B cell (primary cell): ENCODE measurements around the gene TULP1. TPM values are rescaled to one million over a fixed set of nuclear protein-coding genes. Genes with fewer than 3 reads are reported as not detected.

Experiments used
- ATAC-seq: fragments of 200-7000 bp; cut with Tn5 transposase; one replicate; pipeline ENCODE4 v1.10.0; 2021; ENCODE audit warnings: low read depth, mild to moderate bottlenecking, moderate number of reproducible peaks, moderate library complexity
- CTCF ChIA-PET: fragments of 350-600 bp; sonication (Branson Sonifier 250); formaldehyde crosslinking; loops from one replicate; lab custom pipeline; 2021; ENCODE audit warnings: antibody characterized with exemption, inconsistent platforms; lab: Charles Lee
- POLR2A ChIA-PET: fragments of 350-600 bp; sonication (Branson Sonifier 250); formaldehyde crosslinking; loops from one replicate; lab custom pipeline; 2021; ENCODE audit warnings: antibody characterized with exemption; lab: Charles Lee
- DNase-seq: peaks from one replicate; pipeline ENCODE4 v3.0.0; 2013
- H2AFZ ChIP-seq: 2 replicates; pipeline ENCODE4 v1.6.1; 2012; ENCODE audit warnings: mild to moderate bottlenecking, low read depth, low read length; ENCODE audit not compliant: insufficient read depth, poor library complexity, severe bottlenecking
- H3K27ac ChIP-seq, 2 donors: 1 replicate in 1 of 2; 2 replicates in 1 of 2; pipeline ENCODE4 v1.5.1; 2012 to 2013; ENCODE audit warnings: low read length in 2 of 2, mild to moderate bottlenecking in 2 of 2, moderate library complexity in 1 of 2
- H3K27me3 ChIP-seq, 4 experiments: fragments of 200-600 bp in 1 of 4; sonication (generic) in 1 of 4; replicated peaks in 1 of 4; 1 replicate in 2 of 4; 2 replicates in 2 of 4; pipeline versions ENCODE4 v1.6.1 to v1.7.0; 2013 to 2016; ENCODE audit warnings: low read length in 3 of 4, mild to moderate bottlenecking in 2 of 4, mixed read lengths in 1 of 4, moderate library complexity in 1 of 4; ENCODE audit not compliant: insufficient read depth in 4 of 4, control insufficient read depth in 3 of 4; ENCODE audit errors: control extremely low read depth in 1 of 4
- H3K36me3 ChIP-seq, 2 experiments: replicated peaks in 1 of 2; 1 replicate in 1 of 2; 2 replicates in 1 of 2; pipeline versions ENCODE4 v1.6.1 to v1.7.1; 2013; ENCODE audit warnings: low read length in 1 of 2; ENCODE audit not compliant: insufficient read depth in 2 of 2, control insufficient read depth in 1 of 2; ENCODE audit errors: control extremely low read depth in 1 of 2, extremely low read depth in 1 of 2
- H3K4me1 ChIP-seq, 2 donors: fragments of 200-600 bp in 1 of 2; sonication (generic) in 1 of 2; 1 replicate in 1 of 2; 2 replicates in 1 of 2; pipeline versions ENCODE4 v1.5.1 to v1.6.1; 2013 to 2017; ENCODE audit warnings: low read length in 2 of 2; ENCODE audit not compliant: control insufficient read depth in 2 of 2, insufficient read depth in 2 of 2
- H3K4me2 ChIP-seq: replicated peaks from 2 replicates; pipeline ENCODE3; 2012; ENCODE audit warnings: mild to moderate bottlenecking, low read depth, low read length; ENCODE audit not compliant: poor library complexity, severe bottlenecking
- H3K4me3 ChIP-seq, 5 experiments: fragments of 200-600 bp in 1 of 5; sonication (generic) in 1 of 5; 1 replicate in 3 of 5; 2 replicates in 2 of 5; pipeline versions ENCODE4 v1.5.1 to v1.7.0; 2011 to 2016; ENCODE audit warnings: low read length in 4 of 5, mild to moderate bottlenecking in 4 of 5, low read depth in 2 of 5, control low read depth in 1 of 5, moderate library complexity in 1 of 5; ENCODE audit not compliant: insufficient read depth in 1 of 5; ENCODE audit errors: control extremely low read depth in 1 of 5, extremely low read depth in 1 of 5
- H3K79me2 ChIP-seq: fragments of 200-600 bp; sonication (generic); one replicate; pipeline ENCODE4 v1.6.0; 2016; ENCODE audit warnings: low read length; ENCODE audit not compliant: control insufficient read depth, insufficient read depth
- H3K9ac ChIP-seq: fragments of 200-600 bp; sonication (generic); 2 replicates; pipeline ENCODE4 v1.6.1; 2017; ENCODE audit warnings: mild to moderate bottlenecking, low read length, moderate library complexity
- H3K9me3 ChIP-seq, 3 donors: one replicate each; pipeline versions ENCODE4 v1.6.1 to v1.7.1; 2013; ENCODE audit warnings: low read length in 2 of 3; ENCODE audit not compliant: control insufficient read depth in 2 of 3, insufficient read depth in 1 of 3; ENCODE audit errors: control extremely low read depth in 1 of 3
- H4K20me1 ChIP-seq: 2 replicates; pipeline ENCODE4 v1.6.0; 2012; ENCODE audit warnings: mild to moderate bottlenecking, low read length; ENCODE audit not compliant: insufficient read depth, control insufficient read depth, poor library complexity, severe bottlenecking
- H3K27ac Mint-ChIP-seq: one replicate; pipeline ENCODE4 v1.8.0; 2021; ENCODE audit warnings: mixed read lengths
- H3K27me3 Mint-ChIP-seq: one replicate; pipeline ENCODE4 v1.8.0; 2021; ENCODE audit warnings: mixed read lengths
- H3K4me1 Mint-ChIP-seq: one replicate; pipeline ENCODE4 v1.8.0; 2021; ENCODE audit warnings: mixed read lengths
- H3K4me3 Mint-ChIP-seq: one replicate; pipeline ENCODE4 v1.8.0; 2021; ENCODE audit warnings: mixed read lengths
- H3K9me3 Mint-ChIP-seq: one replicate; pipeline ENCODE4 v1.8.0; 2022; ENCODE audit warnings: mixed read lengths; ENCODE audit not compliant: insufficient read depth
- EZH2 ChIP-seq: IDR thresholded peaks from 2 replicates; pipeline ENCODE4 v1.6.1; 2012; ENCODE audit warnings: borderline replicate concordance, low read depth, mild to moderate bottlenecking, moderate library complexity, low read length; ENCODE audit not compliant: insufficient read depth, poor library complexity, severe bottlenecking
- WGBS: methylation state at CpG from one replicate; pipeline ENCODE4 v1.1.5; 2013; ENCODE audit warnings: missing lambda C conversion rate; ENCODE audit not compliant: insufficient coverage; 5-methylcytosine and 5-hydroxymethylcytosine counted together
- intact Hi-C: fragments of 100-400 bp; cut with micrococcal nuclease; formaldehyde crosslinking; loops from one replicate; pipeline ENCODE4 v1.10.0; 2022
- polyA plus RNA-seq: library from polyadenylated mRNA; depleted of rRNA; stranded (reverse); fragments of >200 nt; gene quantifications from 2 replicates; pipeline ENCODE4 v1.2.3, GENCODE V29; 2012
- total RNA-seq, 2 donors: library from RNA; stranded (reverse); fragments of 120-200 nt in 1 of 2; gene quantifications; 1 replicate in 1 of 2; 2 replicates in 1 of 2; pipeline versions ENCODE4 v1.2.3 to v1.2.4, GENCODE V29; 2013 to 2022
- TF ChIP-seq, protein P1 (sequence below): fragments of 200-600 bp; IDR thresholded peaks from one replicate; pipeline ENCODE4 v1.8.0; 2022; ENCODE audit warnings: antibody characterized with exemption, mild to moderate bottlenecking

TULP1 gene
- total and polyA plus RNA-seq, 2 donors (not counting 1 experiment from before 2014, with no cell fraction given): not detected

DNA sequence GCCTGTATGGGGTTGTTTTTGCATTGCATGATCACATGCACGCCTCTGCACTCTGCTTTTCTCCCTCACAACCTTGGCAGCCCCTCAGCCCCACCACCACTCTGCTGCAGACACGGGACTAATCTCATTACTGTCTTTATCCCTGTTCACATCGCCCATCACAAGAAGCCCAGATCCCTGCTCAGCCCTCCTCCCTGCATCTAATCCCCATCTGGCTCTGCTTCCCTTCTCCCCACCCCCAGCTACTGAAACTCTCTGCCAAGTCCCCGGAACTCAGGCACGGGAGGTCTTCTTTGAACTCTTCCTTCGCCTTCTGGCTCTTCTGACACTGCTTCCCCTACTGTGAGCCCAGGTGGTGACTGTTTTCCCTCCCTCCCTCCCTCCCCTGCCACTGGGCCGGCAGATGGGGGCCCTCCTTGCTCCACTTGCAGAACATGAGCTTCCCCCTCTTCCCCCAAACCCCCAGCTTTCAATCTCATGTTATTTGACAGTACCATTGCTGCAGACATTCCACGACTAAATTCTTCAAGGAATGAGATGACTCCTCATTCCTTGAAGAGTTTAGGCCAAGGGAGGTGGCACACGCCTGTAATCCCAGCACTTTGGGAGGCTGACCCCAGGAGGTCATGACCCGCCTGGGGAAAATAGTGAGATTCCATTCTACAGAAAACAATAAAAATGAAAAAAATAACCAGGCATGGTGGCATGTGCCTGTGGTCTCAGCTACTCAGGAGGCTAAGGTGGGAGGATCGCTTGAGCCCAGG is 21.9 kb upstream of the TULP1 start:
- no peak overlapping the region for H3K4me2 ChIP-seq
- ChIA-PET POLR2A (no interaction called here), CTCF (interaction anchor here (2.2 kb wide), 1 partner anchor 11 kb away, joined by 10 read pairs; no protein-coding TSS in a partner anchor)
- no peak overlapping the region for H3K9ac ChIP-seq
- Mint-ChIP-seq H3K27ac (no peak overlapping the region), H3K9me3 (no peaks in the 10 kb centered on the region), H3K4me3 (no peak overlapping the region), H3K27me3 (peaks cover 19% of the 10 kb centered on the region), H3K4me1 (no peaks in the 10 kb centered on the region)
- DNase-seq (no peak), ATAC-seq (no peak)
- H2AFZ ChIP-seq: no peak overlapping the region
- H3K27me3 ChIP-seq: peaks cover 0 to 5% (median under 1%) of the 10 kb centered on the region in 4 experiments
- TF ChIP-seq EZH2: no peak
- TF ChIP-seq, protein P1, sequence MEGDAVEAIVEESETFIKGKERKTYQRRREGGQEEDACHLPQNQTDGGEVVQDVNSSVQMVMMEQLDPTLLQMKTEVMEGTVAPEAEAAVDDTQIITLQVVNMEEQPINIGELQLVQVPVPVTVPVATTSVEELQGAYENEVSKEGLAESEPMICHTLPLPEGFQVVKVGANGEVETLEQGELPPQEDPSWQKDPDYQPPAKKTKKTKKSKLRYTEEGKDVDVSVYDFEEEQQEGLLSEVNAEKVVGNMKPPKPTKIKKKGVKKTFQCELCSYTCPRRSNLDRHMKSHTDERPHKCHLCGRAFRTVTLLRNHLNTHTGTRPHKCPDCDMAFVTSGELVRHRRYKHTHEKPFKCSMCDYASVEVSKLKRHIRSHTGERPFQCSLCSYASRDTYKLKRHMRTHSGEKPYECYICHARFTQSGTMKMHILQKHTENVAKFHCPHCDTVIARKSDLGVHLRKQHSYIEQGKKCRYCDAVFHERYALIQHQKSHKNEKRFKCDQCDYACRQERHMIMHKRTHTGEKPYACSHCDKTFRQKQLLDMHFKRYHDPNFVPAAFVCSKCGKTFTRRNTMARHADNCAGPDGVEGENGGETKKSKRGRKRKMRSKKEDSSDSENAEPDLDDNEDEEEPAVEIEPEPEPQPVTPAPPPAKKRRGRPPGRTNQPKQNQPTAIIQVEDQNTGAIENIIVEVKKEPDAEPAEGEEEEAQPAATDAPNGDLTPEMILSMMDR: no peak
- no peaks in the 10 kb centered on the region for H3K79me2 ChIP-seq
- no peaks in the 10 kb centered on the region for H3K4me1 ChIP-seq
- no peaks in the 10 kb centered on the region for H4K20me1 ChIP-seq
- H3K36me3 ChIP-seq: no peaks in the 10 kb centered on the region
- H3K9me3 ChIP-seq: no peaks in the 10 kb centered on the region
- WGBS: 43% methylated on average over 9 of the region's 11 CpGs
- no peak overlapping the region for H3K4me3 ChIP-seq
- H3K27ac ChIP-seq: no peak overlapping the region
- intact Hi-C loops: no loop called here

DNA sequence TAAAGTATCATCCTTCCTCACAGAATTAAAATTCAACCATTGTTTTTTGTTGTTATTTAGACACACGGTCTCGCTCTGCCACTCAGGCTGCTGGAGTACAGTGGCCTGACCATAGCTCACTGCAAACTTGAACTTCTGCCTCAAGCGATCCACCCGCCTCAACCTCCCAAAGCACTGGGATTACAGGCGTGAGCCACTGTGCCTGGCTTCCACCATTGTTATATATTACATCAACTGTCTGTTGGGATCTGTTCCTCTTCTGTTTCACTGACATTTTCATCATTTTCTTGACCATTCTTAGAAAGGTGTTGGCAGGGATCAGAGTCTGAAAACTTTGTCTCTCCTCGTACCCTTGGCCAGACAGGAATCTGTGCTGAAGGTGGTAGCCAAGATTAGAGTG is 21.3 kb upstream of the TULP1 start:
- Mint-ChIP-seq H3K4me1 (no peaks in the 10 kb centered on the region), H3K4me3 (no peak overlapping the region), H3K27ac (no peak overlapping the region), H3K9me3 (no peaks in the 10 kb centered on the region), H3K27me3 (peaks cover 19% of the 10 kb centered on the region)
- Histone ChIP-seq H2AFZ (no peak overlapping the region), H3K9me3 (no peaks in the 10 kb centered on the region), H3K79me2 (no peaks in the 10 kb centered on the region), H3K36me3 (no peaks in the 10 kb centered on the region), H3K27ac (no peak overlapping the region), H3K9ac (no peak overlapping the region), H3K4me1 (no peaks in the 10 kb centered on the region), H3K4me2 (no peak overlapping the region), H4K20me1 (no peaks in the 10 kb centered on the region), H3K27me3 (peaks cover 0 to 5% (median under 1%) of the 10 kb centered on the region in 4 experiments), H3K4me3 (no peak overlapping the region)
- DNase-seq (no peak), ATAC-seq (no peak)
- ChIA-PET CTCF (interaction anchor here (2.2 kb wide), 1 partner anchor 11 kb away, joined by 10 read pairs; no protein-coding TSS in a partner anchor), POLR2A (no interaction called here)
- TF ChIP-seq, protein P1: no peak
- TF ChIP-seq EZH2: no peak
- intact Hi-C loops: no loop called here
- WGBS: 86% methylated on average over 5 of the region's 6 CpGs
